ENCODE measurements around the gene GPRASP3.
A peak's percentile ranks its signal among the peaks of the same experiment; 100 is the strongest.

- TF ChIP-seq CTCF (IDR thresholded peaks at IDR 0.05), result no peak
- TF ChIP-seq POLR2A (IDR thresholded peaks at IDR 0.05; ENCODE audit: low read depth), result no peak
- TF ChIP-seq POLR2AphosphoS5 (IDR thresholded peaks at IDR 0.05), result peak; percentile 26 to 66
These were observed 45.3 kb downstream of the GPRASP3 start for GRCh38 chrX:102765809-102766208.

Data from esophagus muscularis mucosa (tissue), 3 donors.